Measurements from ENCODE around the gene SLC35G3. TPM values are rescaled to one million over a fixed set of nuclear protein-coding genes. Genes with fewer than 3 reads are reported as not detected.
"Not testable (repeated sequence)": the region's sequence is repeated elsewhere in the genome, so short reads cannot be mapped to it uniquely, and the experiment has no call there.

The SLC35G3 gene
- total RNA-seq, result not detected in 3 replicates
- long read RNA-seq, result 0 reads

DNA sequence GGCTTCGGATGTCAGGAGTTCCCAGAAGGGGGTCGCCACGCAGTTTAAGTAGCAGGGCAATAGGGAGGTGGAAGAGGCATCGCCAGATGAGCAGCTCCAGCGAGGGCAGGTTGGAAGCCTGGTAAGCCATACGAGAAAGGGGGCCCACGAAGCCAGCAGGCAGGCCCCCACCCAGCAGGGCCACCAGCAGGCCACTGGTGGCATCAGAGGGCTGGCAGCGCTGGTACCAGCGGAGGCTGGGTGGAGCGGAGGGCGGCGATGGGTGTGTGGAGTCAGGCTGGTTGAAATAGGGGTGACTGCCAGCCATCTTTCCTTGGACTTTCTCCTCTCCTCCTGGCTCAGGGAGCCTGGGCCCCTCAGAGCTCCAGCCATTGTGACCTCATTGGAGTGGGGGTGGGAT is at the start of gene SLC35G3:
TSS of gene SLC35G3 (minus strand) at position 393 of the 400 bp plus-strand sequence. CDS start at position 307, 86 bp downstream.
- not testable (repeated sequence) for H3K4me1 Mint-ChIP-seq (ENCODE audit: low read depth); H3K27ac Mint-ChIP-seq (ENCODE audit: unreplicated experiment); H3K36me3 Mint-ChIP-seq (ENCODE audit: low read depth); H3K27me3 Mint-ChIP-seq (ENCODE audit: low read depth); H3K4me3 Mint-ChIP-seq (ENCODE audit: unreplicated experiment); H3K9me3 Mint-ChIP-seq (ENCODE audit: low read depth); DNase-seq (ENCODE audit: low spot score)

DNA sequence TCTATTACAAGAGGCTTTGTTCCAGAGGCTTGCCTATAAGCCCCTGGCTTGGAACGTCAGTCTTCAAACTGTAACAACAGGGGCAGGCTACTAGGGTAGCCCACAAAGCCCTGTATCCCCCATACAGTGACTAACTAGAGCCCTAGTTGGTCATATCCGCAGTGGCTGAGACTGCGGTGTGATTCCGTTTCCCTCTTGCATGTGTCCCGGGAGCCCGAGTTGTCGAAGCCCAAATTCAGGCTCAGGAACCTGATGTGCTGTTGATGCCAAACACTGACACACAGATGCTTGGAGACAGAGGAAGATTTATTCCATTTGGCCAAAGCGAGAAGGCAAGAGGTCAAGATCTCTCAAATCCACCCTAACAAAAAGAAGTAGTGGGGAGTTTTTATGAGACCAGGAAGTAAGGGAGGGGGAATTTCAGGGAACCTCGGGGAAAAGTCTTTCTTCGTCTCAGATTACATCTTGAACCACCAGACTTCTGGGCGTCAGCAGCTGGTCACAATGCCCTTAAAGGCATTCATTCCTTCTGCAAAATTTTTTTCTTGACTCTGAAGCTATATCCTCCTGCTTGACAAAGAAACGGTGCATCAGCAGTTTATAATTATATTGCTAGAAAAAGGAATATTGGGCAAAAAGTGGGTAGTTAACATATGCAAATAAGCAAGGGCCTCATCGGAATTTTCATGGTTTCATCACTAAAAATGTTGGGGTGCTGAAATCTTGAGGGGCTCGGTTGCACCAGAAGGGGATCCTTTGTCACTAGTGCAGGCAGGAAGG is 49.6 kb upstream of the SLC35G3 start:
- Mint-ChIP-seq H3K36me3 (ENCODE audit: low read depth) (peaks cover 9% of the 10 kb centered on the region), H3K27me3 (ENCODE audit: low read depth) (no peaks in the 10 kb centered on the region), H3K4me1 (ENCODE audit: low read depth) (peaks cover 50% of the 10 kb centered on the region), H3K27ac (ENCODE audit: unreplicated experiment) (peak overlapping the region; percentile 99), H3K9me3 (ENCODE audit: low read depth) (no peaks in the 10 kb centered on the region), H3K4me3 (ENCODE audit: unreplicated experiment) (peak overlapping the region; percentile 91)
- DNase-seq (ENCODE audit: low spot score), result no peak
- TF ChIP-seq, protein P1, sequence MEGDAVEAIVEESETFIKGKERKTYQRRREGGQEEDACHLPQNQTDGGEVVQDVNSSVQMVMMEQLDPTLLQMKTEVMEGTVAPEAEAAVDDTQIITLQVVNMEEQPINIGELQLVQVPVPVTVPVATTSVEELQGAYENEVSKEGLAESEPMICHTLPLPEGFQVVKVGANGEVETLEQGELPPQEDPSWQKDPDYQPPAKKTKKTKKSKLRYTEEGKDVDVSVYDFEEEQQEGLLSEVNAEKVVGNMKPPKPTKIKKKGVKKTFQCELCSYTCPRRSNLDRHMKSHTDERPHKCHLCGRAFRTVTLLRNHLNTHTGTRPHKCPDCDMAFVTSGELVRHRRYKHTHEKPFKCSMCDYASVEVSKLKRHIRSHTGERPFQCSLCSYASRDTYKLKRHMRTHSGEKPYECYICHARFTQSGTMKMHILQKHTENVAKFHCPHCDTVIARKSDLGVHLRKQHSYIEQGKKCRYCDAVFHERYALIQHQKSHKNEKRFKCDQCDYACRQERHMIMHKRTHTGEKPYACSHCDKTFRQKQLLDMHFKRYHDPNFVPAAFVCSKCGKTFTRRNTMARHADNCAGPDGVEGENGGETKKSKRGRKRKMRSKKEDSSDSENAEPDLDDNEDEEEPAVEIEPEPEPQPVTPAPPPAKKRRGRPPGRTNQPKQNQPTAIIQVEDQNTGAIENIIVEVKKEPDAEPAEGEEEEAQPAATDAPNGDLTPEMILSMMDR (IDR thresholded peaks at IDR 0.05), result no peak

DNA sequence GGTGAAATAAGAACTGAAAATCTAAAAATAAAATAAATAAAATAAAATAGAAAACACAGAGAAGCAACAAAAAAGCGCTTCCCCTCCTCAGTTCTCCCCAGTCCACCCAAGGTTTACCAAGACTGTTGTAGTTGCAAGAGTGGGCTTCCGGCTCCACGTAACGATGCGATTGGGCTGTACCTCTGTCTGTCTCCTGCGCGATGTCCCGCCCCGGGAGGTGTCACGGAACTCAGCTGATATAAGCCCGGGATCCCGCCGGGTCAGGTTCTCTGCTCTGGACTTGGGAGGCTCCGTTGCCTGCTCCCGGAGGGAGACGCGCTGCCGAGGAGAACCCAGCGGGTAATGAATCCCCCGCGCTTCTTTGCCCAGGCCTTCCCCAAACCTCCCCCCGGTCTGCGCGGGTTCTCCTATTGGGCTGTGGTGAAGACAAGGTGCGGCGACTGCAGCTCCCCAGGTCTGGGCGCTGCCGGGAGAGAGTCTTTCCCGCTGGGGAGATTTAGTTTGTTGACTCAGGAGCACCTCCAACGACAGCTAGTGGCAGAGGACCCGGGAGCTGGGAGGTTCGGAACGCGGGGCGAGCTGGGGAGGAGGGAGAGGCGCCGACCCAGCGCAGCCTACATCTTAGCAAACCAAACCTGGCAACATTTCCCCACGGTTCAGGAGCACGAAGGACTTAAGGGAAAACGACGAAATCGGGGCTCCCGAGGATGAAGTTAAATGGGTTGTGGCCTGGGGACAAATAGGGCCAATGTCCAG is 48.8 kb upstream of the SLC35G3 start, which contains the start of gene SLFN5:
TSS of gene SLFN5 (plus strand) at position 268 of the 756 bp plus-strand sequence. CDS start 15,619 bp downstream, outside the sequence.
- Mint-ChIP-seq H3K4me1 (ENCODE audit: low read depth) (peaks cover 50% of the 10 kb centered on the region), H3K27ac (ENCODE audit: unreplicated experiment) (peak within 1 kb of the TSS; percentile 99), H3K27me3 (ENCODE audit: low read depth) (no peaks in the 10 kb centered on the region), H3K36me3 (ENCODE audit: low read depth) (peaks cover 7% of the 10 kb centered on the region), H3K9me3 (ENCODE audit: low read depth) (no peaks in the 10 kb centered on the region), H3K4me3 (ENCODE audit: unreplicated experiment) (peak within 1 kb of the TSS; percentile 91)
- DNase-seq (ENCODE audit: low spot score), result peak; percentile 97
- TF ChIP-seq, protein P1 (IDR thresholded peaks at IDR 0.05), result no peak

DNA sequence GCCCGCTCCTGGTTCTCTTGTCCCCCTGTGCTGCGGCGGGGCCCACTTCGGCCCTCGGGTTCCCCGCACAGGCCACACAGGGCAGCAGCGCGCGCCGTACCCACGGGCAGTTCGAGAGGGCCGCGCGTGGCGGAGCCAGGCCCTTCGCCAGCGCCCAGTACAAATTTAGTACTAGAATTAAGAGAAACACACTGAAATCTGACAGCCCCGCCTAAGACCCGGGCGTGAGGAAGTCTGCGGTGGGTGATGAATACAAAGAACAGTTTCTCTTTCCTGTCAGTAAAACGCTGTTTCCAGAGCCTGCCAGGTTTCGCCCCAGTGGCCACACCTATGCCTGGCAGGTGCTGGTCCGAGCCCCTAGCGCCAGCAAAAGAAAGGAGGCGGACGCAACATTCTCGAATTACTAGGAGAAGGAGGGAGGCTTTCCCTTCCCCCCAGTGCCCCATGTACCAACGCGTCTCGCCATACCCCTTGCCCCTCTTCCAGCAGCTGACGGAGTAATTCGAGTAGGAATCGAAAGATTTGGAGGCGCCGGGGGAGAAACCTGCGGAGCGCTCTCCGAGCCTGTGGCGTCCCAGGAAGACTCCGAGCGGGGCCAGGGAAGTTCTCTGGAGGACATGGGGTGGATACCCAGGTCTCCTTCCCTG is 48.1 kb upstream of the SLC35G3 start:
- H3K9me3 Mint-ChIP-seq (ENCODE audit: low read depth), result no peaks in the 10 kb centered on the region
- peaks cover 5% of the 10 kb centered on the region for H3K36me3 Mint-ChIP-seq (ENCODE audit: low read depth)
- no peak for DNase-seq (ENCODE audit: low spot score)
- peaks cover 2% of the 10 kb centered on the region for H3K27me3 Mint-ChIP-seq (ENCODE audit: low read depth)
- H3K4me1 Mint-ChIP-seq (ENCODE audit: low read depth), result peaks cover 48% of the 10 kb centered on the region
- TF ChIP-seq, protein P1 (IDR thresholded peaks at IDR 0.05), result peak; percentile 56
- H3K4me3 Mint-ChIP-seq (ENCODE audit: unreplicated experiment), result peak overlapping the region; percentile 91
- H3K27ac Mint-ChIP-seq (ENCODE audit: unreplicated experiment), result peak overlapping the region; percentile 99

DNA sequence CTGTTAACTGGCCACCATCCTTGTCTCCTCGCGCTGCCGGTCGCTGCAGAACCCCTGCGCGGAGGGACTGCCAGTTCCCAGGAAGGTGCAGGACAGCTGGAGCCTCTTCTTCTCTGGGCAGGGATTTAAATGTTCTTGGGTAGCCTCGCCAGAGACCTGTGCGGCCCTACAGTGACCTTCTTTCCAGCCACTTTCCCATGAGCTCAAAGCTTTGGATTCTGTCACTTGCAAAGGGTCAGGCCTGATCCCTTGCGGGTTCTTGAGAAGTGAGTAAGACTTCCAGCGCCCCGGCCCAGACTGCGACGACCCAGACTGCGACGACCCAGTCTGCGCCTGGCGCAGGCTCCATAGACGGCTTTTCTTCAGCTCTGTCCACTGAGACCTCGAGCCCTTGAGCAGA is 47.3 kb upstream of the SLC35G3 start:
- DNase-seq (ENCODE audit: low spot score), result no peak
- Mint-ChIP-seq H3K9me3 (ENCODE audit: low read depth) (no peaks in the 10 kb centered on the region), H3K4me1 (ENCODE audit: low read depth) (peaks cover 42% of the 10 kb centered on the region), H3K36me3 (ENCODE audit: low read depth) (peaks cover 2% of the 10 kb centered on the region), H3K27me3 (ENCODE audit: low read depth) (peaks cover 2% of the 10 kb centered on the region), H3K27ac (ENCODE audit: unreplicated experiment) (peak overlapping the region; percentile 36), H3K4me3 (ENCODE audit: unreplicated experiment) (peak overlapping the region; percentile 91)
- TF ChIP-seq, protein P1 (IDR thresholded peaks at IDR 0.05), result no peak

Measured in chondrocyte (in vitro differentiated cells).